Kasumi-1 (cell line): Measurements from ENCODE around the gene SLC9A8.

Experiments used
- DNase-seq, 2 experiments: peaks; one replicate each; lab custom pipeline; 2025; lab: John Stamatoyannopoulos, UW

The SLC9A8 gene

DNA sequence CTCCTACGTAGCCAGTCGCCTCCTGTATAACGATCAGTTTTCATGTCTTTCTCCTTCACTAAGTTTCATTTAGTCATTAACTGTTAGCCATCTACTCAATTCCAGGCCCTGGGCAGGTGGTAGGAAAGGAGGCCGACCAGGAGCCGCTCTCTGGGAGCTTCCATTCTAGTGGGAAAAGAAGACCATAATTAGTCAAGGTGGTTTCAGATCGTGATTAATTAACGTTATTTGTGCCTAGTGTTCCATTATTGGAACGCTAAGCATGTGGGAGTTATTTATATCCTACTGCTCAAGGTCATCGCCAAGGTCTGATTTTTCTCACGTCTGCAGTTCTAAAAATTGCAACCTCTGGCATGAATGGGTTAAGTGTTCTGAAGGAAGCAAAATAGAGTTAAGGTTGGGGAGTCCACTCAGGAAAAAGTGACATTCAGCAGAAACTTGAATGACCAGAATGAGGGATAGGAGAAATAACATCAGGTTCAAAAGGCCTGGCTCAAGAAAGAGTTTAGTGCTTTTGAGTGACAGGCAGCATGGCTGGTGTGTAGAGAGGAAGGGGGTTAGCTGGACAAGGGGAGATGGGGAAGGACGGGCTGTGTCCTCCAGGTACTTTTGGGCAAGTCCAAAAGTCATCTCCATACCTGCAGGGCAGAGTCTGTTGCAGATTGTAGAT is 812 bp downstream of the SLC9A8 start:
- DNase-seq, result no peak

DNA sequence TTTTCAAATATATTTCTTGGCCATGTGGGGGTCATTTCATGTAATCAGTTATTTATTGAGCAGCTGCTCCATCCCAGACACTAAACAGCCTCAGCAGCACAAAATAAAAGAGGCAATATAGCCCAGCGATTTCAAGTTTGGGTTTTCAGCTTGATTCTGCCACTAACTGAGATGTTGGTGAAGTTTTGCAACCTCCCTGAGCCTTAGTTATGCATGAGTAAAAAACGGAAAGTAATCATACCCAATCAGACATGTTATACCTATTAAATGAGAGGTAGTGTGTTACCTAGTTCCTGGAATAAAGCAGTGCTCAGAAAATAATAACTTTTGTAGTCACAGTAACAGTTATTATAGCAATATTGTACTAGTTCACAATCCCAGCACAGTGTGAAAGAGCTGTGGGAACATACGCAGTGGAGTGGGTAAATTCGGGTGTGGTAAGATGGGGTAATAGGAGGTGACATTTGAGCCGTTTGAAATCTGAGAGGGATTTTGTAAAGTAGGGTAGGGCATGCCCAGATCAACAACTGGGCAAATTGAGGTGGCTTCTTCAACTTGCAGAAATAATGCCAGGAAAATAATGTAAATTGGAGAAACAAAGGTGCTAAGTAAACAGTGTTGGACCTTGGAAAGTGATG is 1.5 kb downstream of the SLC9A8 start:
- DNase-seq, result no peak

DNA sequence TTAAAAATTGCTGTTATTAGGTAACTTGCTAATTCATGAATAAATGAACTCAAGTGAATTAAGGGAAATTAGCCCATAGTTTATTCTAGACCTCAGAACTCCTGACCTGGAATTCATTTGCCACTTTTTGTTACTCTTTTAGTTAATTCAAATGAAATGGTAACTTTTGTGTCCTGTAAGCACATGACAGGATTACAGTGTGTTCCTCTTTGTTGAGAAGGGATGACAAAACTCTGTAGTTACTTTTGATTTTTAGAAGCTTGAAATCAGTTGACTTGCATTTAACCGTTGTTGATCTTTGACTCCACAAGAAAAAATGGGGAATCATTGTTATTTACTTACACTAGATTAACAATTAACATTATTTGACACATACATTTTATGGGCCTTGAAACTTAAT is 6.2 kb downstream of the SLC9A8 start:
- DNase-seq, result no peak

DNA sequence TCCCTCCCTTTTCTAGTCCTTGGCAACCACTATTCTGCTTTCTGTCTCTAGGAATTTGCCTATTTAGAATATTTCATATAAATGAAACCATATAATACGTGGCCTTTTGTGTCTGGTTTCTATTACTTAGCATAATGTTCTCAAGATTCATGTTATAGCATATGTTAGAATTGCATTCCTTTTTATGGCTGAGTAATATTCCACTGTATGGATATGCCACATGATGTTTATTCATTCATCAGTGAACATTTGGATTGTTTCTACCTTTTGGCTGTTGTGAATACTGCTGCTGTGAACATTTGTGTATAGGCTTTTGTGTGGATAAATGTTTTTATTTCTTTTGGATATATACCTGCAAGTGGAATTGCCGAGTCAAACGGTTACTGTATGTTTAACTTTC is 7.1 kb downstream of the SLC9A8 start:
- no peak for DNase-seq

DNA sequence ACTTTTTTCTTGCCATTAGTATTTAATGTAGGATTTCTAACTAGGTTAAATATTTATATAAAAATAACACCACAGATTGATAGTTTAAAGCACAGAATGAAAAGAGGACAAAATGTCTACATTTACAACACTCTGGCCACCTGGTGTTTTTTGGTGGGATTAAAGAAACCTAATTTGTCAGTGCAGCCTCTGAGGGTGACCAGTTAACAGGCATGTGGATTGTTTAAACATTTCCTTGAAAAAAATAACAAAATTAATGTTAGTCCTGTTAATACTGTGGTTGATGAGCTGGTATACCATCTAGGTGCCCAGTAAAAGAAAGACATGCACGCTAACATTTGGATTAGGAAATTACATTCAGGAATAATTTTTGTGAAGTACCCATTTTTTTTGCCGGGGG is 8.8 kb downstream of the SLC9A8 start:
- DNase-seq, result no peak

DNA sequence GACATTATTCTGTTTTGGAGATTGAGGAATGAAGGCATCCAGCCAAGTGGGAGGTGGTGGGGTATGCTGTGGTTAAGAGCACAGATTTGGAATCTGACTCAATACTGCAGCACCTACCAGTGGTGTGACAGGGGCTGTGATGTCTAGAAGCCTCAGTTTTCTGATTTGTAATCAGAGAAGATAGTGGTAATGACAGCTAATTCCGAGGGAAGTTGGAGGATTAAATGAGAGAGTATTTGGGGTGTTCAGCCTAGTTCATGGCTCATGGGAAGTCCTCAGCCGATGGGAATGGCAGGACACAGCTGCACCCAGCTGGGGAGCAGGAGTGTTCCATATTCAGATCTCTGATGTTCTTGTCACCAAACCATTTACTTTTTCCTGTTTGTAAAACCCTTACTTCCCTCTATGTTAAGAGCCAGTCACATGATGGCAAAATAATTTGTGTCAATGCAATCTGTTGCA is 9.3 kb downstream of the SLC9A8 start:
- no peak for DNase-seq

DNA sequence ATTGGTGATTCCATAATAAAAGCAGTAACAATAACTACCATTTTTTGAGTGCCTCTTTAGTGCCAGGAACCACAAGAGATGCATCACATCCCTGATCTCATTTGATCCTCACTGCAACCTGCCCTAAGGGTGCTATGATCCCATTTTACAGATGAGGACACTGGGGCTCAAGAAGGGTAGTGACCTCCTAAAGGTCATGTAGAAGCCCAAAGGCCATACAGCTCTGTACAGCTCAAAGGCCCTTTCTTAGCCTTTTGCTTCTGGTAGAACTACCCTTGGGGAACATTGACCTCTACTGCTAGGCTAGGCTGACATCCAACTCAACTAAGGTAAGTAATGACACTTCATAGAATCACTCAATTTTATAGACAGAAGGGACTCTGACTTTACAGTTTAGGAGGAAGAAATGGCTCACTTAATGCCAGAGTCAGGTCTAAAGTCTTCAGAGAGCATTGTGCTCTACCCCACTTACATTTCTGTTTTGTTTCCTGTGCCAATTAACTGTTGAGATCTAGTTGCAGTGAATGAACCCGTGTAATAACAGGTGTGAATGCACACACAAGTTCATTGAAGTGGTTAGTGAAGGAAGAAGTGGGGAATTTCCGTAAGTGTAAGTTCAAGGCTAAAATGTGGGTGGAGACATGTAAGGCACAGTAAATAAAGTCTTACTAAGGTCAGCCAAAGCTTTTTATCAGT is 10.7 kb downstream of the SLC9A8 start:
- no peak for DNase-seq

DNA sequence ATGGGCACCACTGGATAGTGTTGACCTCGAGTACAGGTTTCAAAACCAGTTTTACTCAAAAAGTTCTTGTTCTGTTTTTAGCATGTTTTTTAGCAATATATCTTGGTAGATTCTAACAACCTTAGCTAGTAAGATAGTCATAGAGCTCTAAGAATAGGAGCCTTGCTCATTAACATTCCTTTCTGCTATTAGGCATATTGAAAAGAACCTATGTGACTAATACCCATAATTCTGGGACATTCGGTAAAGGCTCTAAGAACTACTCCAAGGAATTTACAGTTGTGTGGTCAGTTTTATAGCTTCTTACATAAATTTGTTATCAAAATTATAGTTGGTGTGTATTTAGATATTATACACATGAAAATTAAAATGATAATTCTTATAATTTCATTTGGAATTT is 11.6 kb downstream of the SLC9A8 start:
- no peak for DNase-seq

DNA sequence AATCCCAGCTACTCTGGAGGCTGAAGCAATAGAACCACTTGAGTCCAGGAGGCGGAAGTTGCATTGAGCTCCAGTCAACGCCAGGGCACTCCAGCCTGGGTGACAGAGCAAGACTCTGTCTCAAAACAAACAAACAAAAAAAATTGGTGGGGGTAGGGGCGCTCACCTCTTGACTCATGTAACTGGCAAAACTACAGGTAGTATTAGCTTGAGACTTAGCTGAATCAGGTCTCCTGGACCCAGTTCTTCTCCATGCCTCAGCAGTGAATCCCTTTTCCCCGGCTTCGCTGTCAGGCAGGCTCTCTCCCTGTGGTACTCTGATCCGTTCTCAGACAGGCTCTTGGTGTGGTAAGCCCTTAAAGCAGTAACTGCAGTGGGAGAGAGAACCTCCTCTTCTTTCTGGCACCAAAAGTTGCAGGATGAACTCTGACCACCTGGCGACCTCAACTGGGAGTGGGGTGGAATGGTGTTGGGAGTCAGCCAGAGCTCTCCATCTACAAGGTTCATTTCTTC is 12.9 kb downstream of the SLC9A8 start:
- no peak for DNase-seq

DNA sequence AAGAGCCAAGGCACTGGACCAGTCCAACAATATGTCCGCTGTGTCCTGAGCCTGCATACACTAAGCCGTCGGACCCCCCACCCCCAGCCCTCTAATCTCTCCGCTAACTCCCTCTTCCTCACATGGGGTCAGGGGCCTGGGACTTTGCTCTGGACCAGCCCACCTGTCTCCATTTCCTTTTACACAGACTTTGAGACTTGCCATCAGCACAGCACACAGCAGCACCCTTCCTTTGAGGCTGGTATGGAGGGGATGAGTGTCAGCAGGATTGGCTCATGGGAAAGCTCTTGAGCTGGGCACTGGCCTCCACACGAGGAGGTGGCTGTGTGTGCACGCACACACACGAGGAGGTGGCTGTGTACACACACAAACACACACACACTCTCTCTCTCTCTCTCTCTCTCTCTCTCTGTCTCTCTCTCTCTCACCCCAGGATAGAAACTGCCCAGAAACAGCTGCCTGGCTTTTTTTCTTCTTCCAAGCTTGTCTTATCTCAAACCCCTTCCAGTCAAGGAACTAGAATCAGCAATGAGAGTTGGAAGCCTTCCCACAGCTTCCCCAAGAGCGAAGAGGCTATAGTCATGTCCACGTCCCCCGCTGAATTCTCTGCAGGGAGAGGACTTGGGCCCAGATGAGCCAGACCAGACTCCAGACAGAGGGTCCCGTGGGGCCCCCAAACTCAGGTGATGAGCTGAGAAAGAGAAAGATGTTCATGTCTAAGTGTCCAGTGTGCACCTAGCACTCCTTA is 18.6 kb downstream of the SLC9A8 start:
- no peak for DNase-seq

DNA sequence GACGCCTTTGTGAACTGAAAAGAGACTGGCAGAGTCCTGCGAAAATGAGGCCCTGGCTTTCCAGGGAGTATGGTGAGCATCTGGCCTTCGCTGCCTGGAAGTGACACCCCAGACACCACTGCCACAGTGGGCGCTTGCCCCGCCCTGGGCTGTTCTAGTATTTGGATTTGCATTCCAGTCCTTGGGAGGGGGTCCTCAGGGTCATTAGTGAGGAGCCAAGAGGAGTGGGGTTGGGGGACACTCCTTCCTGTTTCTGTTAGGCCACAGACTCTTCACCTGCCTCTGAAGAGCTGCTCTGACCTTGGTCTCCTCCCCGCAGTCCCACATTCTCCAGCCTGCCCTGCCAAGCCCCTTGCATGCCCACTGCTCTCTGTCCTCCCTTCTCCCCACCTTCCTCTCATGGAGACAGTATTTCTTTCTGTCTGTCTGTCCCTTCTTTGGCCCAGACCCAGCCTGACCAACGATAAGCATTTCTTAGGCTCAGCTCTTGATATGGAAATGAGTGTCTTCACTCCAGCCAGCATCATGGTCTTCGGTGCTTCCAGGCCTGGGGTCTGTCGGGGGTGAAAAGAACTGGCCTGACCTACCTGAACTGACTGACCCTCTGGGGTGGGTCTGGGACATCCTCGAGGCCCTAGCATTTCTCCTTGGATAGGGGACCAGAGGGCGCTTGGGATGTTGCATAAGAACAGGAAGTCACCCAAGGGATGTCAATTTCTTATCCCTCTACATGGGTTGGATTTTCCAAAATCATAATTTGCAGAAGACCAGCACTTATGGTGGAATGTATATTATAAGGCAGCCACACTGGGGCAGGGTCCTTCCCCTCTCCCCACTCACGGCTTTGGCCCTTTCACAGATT is 19.4 kb downstream of the SLC9A8 start:
- DNase-seq, result no peak

DNA sequence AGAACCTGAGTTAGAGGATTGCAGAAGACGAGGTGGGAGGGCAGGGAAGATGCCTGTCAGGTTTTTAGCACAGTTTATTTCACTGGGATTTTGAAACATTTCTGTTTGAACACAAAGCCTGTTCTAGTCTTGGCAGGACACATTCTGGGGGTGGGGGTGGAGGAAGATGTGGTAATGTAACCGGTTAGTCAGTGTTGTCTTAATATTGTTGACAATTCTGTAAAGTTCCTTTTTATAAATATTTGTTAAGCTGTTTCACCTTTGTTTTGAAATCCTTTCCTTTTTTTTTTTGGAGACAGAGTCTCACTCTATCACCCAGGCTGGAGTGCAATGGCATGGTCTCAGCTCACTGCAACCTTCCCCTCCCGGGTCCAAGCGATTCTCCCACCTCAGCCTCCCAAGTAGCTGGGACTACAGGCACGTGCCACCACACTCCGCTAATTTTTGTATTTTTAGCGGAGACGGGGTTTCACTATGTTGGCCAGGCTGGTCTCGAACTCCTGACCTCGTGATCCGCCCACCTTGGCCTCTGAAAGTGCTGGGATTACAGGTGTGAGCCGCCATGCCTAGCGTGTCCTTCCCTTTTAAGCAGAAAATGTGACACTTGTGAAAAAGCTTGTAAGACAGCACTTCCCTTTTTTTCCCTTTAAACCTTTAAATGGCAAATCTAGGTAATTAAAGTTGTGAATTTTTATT is 20.2 kb downstream of the SLC9A8 start:
- peak in 1 of 2 experiments; percentile 25 for DNase-seq

DNA sequence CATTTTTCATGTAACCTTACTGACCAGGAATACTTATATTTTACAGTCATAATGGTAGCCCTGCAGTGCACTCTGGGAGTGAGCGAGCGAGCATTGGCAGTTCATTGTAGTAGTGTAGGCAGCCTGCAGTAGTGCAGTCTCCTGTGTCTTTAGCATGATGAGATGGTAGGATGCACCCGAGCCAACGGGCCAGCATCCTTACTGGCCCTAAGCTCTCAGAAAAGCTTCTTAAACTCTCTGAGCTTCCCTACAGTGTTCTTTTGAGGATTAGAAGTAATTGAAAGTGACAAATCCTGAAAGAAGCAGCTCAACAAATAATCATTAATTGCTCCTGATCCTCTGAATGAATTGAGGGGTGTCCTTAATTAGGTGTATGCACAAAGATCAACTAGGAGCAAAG is 20.9 kb downstream of the SLC9A8 start:
- DNase-seq, result no peak

DNA sequence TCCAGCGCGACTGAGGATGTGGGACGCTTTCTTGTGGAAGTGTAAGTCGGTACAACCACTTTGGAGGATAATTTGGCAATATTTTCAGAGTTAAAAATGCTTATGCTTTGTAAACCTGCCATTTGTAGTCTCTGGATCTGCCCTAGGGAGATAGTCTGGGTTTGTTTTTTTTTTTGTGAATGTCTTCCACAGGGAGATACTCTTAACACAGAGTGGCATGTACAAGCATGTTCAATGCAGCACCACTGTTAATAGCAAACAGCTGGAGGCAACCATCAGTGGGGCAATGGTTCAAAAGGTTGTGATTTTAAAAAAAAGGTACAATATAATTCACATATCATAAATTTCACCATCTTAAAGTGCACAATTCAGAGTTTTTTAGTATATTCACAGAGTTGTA is 22.4 kb downstream of the SLC9A8 start:
- DNase-seq, result no peak

DNA sequence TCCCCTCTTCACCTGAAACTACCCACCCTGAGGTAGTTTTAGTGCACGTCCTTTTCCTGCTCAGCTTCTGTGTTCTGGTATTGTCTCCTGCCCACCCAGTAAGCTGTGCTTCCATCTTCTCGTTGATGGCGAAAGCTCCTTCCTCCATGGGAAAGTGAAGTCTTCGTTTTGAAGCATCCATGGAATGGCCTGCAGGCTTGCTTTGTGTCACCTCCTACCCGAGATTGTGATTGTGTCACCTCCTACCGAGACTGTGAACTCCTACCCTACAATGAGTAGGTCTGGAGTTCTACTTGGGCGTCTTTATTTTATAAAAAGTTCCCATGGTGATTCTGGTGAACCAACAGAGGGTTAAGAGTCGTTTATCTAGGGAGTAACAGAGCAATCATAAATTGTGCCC is 25.9 kb downstream of the SLC9A8 start:
- DNase-seq, result no peak

DNA sequence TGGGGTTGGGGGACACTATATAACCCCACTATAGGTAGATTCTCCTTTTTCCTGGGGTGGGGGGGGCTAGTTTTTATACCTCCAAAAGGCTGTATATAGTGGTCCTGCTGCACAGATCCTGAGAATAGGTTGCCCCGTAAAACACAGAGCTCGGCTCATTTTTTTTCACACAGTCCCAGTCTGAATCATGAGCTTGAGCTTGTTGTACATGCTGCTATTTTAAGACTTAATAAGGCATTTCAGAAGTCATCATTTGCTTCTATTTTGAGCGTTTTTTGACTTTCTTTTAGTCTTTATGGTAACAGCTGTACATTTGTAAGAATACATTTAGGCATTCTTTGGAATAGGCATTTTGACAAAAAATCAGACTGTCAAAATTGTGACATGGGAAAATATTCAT is 30.5 kb downstream of the SLC9A8 start:
- DNase-seq, result no peak

DNA sequence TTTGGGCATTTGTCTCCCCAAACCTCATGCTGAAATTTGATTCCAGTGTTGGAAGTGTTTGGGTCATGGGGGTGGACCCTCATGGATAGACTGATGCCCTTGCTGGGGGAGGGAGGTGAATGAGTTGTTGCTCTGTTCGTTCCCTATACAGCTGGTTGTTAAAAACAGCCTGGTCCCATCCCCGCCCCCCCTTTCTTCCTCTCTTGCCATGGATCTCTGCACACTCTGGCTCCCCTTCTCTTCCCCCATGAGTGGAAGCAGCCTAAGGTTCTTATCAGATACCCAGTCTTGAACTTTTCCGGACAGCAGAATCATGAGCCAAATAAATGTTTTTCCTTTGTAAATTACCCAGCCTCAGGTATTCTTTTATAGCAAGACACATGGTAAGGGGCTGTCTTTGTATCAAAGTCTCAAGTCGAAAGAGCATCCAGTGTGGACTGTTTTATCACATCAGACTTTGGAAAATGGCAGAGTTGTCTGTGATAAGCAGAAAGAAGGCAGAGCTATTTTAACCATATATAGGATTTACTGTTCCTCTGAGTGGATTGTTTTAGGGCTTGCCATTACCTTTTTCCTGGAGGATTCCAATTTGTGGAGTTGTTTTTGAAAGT is 31.2 kb downstream of the SLC9A8 start:
- DNase-seq, result no peak

DNA sequence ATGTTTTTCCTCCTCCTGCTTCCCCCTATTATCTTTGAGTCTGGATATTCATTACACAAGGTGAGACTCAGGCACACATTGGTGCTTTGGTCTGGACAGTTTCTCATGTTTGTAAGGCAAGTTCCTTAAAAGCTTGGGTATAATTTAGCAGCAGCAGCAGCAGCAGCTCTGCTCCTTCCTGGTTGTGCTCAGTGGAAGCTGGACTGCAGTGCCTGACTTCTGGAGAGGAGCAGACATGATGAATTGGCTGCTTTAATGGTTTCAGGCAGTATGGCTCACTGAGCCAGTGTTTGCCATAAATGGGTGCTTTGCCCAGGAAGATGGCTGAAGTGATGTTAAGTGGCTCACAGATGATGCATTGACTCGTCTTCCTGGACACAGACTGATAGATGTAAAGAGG is 32.4 kb downstream of the SLC9A8 start:
- DNase-seq, result no peak

DNA sequence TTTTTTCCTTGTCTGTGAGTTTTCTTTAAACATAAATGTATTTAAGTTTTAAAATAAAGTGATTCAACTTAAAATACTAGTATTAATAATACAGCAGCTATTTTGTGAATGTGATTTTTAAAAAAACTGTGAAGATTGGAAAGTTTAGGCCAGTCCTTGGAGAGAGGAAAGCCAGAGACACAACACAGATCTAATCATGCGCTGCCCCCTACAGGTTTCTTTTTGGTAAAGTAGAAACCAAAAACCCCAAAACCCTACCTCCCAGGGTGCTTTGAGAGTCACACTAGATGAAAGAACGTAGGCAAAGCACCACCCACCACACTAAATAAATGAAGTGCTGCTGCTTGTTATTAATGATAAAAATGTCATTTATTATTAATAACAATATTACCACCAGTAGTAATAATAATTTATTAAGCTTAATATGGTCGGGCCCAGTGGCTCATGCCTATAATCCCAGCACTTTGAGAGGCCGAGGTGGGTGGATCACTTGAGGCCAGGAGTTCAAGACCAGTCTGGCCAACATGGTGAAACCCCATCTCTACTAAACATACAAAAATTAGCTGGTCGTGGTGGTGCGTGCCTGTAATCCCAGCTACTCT is 33.7 kb downstream of the SLC9A8 start:
- DNase-seq, result peak; percentile 71 to 81
